Measurements from ENCODE around the gene SH2D3A. TPM values are rescaled to one million over a fixed set of nuclear protein-coding genes. Genes with fewer than 3 reads are reported as not detected.
"Not testable (repeated sequence)": the region's sequence is repeated elsewhere in the genome, so short reads cannot be mapped to it uniquely, and the experiment has no call there.

Gene SH2D3A
- total and polyA plus RNA-seq, 8 donors: 10.1 to 33.0 (median 14.2) TPM

- Histone ChIP-seq H3K9me3 (no peaks in the 10 kb centered on the region), H3K4me3 (no peak overlapping the region), H3K36me3 (no peaks in the 10 kb centered on the region), H3K27ac (no peak overlapping the region), H3K27me3 (no peaks in the 10 kb centered on the region), H3K4me1 (no peaks in the 10 kb centered on the region)
- 64 to 84% methylated on average over 4 of the region's 4 CpGs for WGBS, 2 donors
- no peak for ATAC-seq
- no peak for TF ChIP-seq CTCF (IDR thresholded peaks at IDR 0.05)
- no peak for DNase-seq
- no peak for FAIRE-seq
- intact Hi-C loops (cut with DNase I): no loop called here
These were observed 11.2 kb upstream of the SH2D3A start for GRCh38 chr19:6778386-6778785.

DNA sequence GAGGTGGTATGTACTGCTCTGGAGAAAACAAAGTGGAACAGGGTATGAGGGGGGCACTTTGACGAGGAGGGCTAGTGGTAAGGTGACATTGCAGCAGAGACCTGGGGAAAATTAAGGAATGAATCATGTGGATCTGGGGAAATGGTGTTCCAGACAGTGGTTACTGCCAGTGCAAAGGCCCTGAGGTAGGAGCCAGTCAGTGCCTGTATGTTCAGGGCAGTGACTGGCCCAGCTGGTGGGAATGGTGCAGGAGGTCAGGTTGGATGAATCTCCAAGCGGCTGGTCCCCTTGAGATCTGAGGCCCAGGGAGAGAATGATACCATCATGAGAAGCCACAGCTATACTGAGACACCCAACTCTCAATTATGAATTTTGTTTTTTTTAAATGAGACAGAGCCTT lies 10.2 kb upstream of the SH2D3A start:
- H3K9me3 ChIP-seq: no peaks in the 10 kb centered on the region
- ATAC-seq: no peak
- no peak overlapping the region for H3K4me3 ChIP-seq
- intact Hi-C loops (cut with DNase I): no loop called here
- no peak for TF ChIP-seq CTCF (IDR thresholded peaks at IDR 0.05)
- no peak overlapping the region for H3K27ac ChIP-seq
- DNase-seq: no peak
- no peaks in the 10 kb centered on the region for H3K4me1 ChIP-seq
- H3K27me3 ChIP-seq: no peaks in the 10 kb centered on the region
- WGBS, 2 donors: 81 to 86% methylated on average over 2 of the region's 2 CpGs
- H3K36me3 ChIP-seq: no peaks in the 10 kb centered on the region
- no peak for FAIRE-seq

DNA sequence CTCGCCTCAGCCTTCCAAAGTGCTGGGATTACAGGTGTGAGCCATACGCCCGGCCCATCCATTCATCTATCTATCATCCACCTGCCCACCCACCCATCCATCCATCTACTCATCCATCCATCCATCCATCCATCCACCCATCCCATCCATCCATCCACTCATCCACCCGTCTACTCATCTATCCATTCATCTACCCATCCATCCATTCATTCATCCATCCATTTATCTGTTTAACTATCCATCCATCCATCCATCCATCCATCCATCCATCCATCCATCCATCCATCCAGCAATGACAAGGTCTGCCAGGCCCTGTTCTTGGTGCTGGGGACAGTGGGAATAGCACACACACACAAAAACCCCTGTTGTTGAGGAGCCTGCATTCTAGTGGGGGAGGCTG lies 9.8 kb upstream of the SH2D3A start:
- DNase-seq: no peak
- WGBS, 2 donors: 70 to 85% methylated on average over 4 of the region's 4 CpGs

GRCh38 chr19:6776045-6776444 lies 8.8 kb upstream of the SH2D3A start:
- FAIRE-seq; intact Hi-C loops (cut with DNase I); H3K27ac ChIP-seq: not testable (repeated sequence)

More for the DNA sequence above, 9.8 kb upstream of the SH2D3A start:
- H3K9me3 ChIP-seq: no peaks in the 10 kb centered on the region
- FAIRE-seq (no peak), ATAC-seq (no peak)
- H3K27me3 ChIP-seq: no peaks in the 10 kb centered on the region
- H3K4me3 ChIP-seq: no peak overlapping the region
- no peaks in the 10 kb centered on the region for H3K4me1 ChIP-seq
- H3K27ac ChIP-seq: no peak overlapping the region
- intact Hi-C loops (cut with DNase I): no loop called here
- no peaks in the 10 kb centered on the region for H3K36me3 ChIP-seq
- TF ChIP-seq CTCF (IDR thresholded peaks at IDR 0.05): no peak

DNA sequence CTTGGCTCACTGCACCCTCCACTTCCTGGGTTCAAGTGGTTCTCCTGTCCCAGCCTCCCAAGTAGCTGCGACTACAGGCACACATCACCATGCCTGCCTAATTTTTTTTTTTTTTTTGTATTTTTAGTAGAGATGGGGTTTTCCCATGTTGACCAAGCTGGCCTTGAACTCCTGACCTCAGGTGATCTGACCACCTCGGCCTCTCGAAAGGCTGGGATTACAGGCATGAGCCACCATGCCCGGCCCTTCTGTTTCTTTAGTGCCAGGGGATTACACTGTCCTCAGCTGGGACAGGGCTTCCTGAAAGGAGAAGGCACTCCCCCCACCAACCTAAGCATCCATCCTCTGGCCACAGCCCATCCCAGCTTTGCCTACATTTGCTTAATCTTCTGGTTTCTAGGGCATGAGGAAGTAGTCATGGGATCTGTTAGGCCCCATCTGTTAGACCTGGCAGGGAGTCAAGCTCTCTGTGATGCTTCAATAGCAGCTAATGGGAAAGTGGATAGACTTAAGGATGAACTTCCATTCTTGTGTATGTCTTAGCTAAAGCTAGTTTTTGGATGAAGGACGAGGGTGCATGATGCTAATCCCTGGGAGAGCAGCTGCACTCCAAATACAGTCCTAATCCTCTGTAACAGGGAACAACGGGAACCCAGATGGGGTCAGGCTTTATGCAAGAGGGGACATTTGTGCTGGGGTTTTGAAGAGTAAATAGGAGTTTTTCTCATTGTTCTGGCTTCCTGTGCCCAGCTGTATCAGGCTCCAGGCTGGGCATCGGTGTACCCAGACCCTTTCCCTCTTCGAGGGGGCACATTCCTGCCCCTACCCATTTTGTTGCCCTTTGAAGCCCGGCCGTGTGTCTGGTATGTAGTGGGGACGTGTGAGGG lies 7.8 kb upstream of the SH2D3A start:
- no peak for TF ChIP-seq CTCF (IDR thresholded peaks at IDR 0.05)
- no peaks in the 10 kb centered on the region for H3K9me3 ChIP-seq
- H3K36me3 ChIP-seq: no peaks in the 10 kb centered on the region
- 62 to 78% methylated on average over 11 of the region's 11 CpGs for WGBS, 2 donors
- no peaks in the 10 kb centered on the region for H3K4me1 ChIP-seq
- intact Hi-C loops (cut with DNase I): no loop called here
- H3K27me3 ChIP-seq: no peaks in the 10 kb centered on the region
- H3K4me3 ChIP-seq: no peak overlapping the region
- FAIRE-seq: no peak
- DNase-seq: no peak
- ATAC-seq: peak in 1 of 4 donors; percentile 49
- no peak overlapping the region for H3K27ac ChIP-seq

More at GRCh38 chr19:6776045-6776444, 8.8 kb upstream of the SH2D3A start:
- not testable (repeated sequence) for ATAC-seq, H3K4me3 ChIP-seq, DNase-seq, H3K9me3 ChIP-seq, H3K36me3 ChIP-seq, H3K4me1 ChIP-seq, H3K27me3 ChIP-seq

Data from pancreas (tissue), 10 donors.